ENCODE data around the gene MRPL38.

The MRPL38 gene

GRCh38 chr17:75919611-75920010 is 14.9 kb upstream of the MRPL38 start:
- no peak for DNase-seq (ENCODE audit: low read depth in 2 of 2)

- DNase-seq (ENCODE audit: low read depth in 2 of 2): no peak
These were observed 13.3 kb upstream of the MRPL38 start for GRCh38 chr17:75917917-75918445.

- no peak for DNase-seq (ENCODE audit: low read depth in 2 of 2)
These were observed 12.6 kb upstream of the MRPL38 start for GRCh38 chr17:75917141-75917916.

GRCh38 chr17:75915268-75915667 is 10.6 kb upstream of the MRPL38 start:
- no peak for DNase-seq (ENCODE audit: low read depth in 2 of 2)

- DNase-seq (ENCODE audit: low read depth in 2 of 2): no peak
These were observed 10.1 kb upstream of the MRPL38 start for GRCh38 chr17:75914643-75915267.

- no peak for DNase-seq (ENCODE audit: low read depth in 2 of 2)
These were observed 9.0 kb upstream of the MRPL38 start for GRCh38 chr17:75913537-75914210.

GRCh38 chr17:75910699-75911098 is 6.0 kb upstream of the MRPL38 start:
- no peak for DNase-seq (ENCODE audit: low read depth in 2 of 2)

GRCh38 chr17:75909812-75910274 is 5.2 kb upstream of the MRPL38 start:
- DNase-seq (ENCODE audit: low read depth in 2 of 2): no peak

- no peak for DNase-seq (ENCODE audit: low read depth in 2 of 2)
These were observed 4.5 kb upstream of the MRPL38 start for GRCh38 chr17:75909051-75909811.

- DNase-seq (ENCODE audit: low read depth in 2 of 2): no peak
These were observed 3.5 kb upstream of the MRPL38 start for GRCh38 chr17:75908201-75908600.

- DNase-seq (ENCODE audit: low read depth in 2 of 2): no peak
These were observed 1.6 kb upstream of the MRPL38 start for GRCh38 chr17:75906143-75906884.

- no peak for DNase-seq (ENCODE audit: low read depth in 2 of 2)
These were observed 2.3 kb downstream of the MRPL38 start for GRCh38 chr17:75902406-75902805.

GRCh38 chr17:75901727-75902126 is 3.0 kb downstream of the MRPL38 start:
- no peak for DNase-seq (ENCODE audit: low read depth in 2 of 2)

GRCh38 chr17:75900691-75901533 is 3.8 kb downstream of the MRPL38 start:
- DNase-seq (ENCODE audit: low read depth in 2 of 2): no peak

GRCh38 chr17:75899767-75900468 is 4.8 kb downstream of the MRPL38 start:
- DNase-seq (ENCODE audit: low read depth in 2 of 2): no peak

- no peak for DNase-seq (ENCODE audit: low read depth in 2 of 2)
These were observed 5.3 kb downstream of the MRPL38 start for GRCh38 chr17:75899353-75899752.

- no peak for DNase-seq (ENCODE audit: low read depth in 2 of 2)
These were observed 5.9 kb downstream of the MRPL38 start for GRCh38 chr17:75898791-75899190.

- DNase-seq (ENCODE audit: low read depth in 2 of 2): no peak
These were observed 6.6 kb downstream of the MRPL38 start for GRCh38 chr17:75898065-75898464.
